ENCODE results near the gene PGD. TPM values are rescaled to one million over a fixed set of nuclear protein-coding genes. Genes with fewer than 3 reads are reported as not detected.

Gene PGD
- total RNA-seq, 1 donor from 2014 or later, result 52.4 TPM

DNA sequence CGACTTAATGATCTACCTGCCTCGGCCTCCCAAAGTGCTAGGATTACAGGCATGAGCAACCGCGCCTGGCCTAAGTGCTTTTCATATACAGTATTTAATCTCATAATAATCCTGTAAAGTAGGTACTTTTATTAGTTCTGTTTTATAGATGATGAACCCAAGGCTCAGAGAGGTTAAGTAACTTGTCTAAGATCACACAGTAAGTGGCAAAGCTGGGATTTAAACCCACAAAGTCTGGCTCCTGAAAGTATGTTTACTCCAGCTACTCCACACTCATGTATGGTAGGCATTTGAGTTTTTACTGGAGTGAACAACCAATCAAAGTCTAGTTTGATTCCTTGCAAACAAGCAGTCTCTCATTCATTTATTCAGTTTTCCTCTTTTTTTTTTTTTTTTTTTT is 71.2 kb downstream of the PGD start:
- no peaks in the 10 kb centered on the region for H3K27me3 ChIP-seq (ENCODE audit: control insufficient read depth, insufficient read depth, low read length)
- no peak overlapping the region for H3K4me3 ChIP-seq (ENCODE audit: low read depth, low read length)
- FAIRE-seq (no peak), DNase-seq (ENCODE audit: low read depth) (no peak)
- TF ChIP-seq, protein P1, sequence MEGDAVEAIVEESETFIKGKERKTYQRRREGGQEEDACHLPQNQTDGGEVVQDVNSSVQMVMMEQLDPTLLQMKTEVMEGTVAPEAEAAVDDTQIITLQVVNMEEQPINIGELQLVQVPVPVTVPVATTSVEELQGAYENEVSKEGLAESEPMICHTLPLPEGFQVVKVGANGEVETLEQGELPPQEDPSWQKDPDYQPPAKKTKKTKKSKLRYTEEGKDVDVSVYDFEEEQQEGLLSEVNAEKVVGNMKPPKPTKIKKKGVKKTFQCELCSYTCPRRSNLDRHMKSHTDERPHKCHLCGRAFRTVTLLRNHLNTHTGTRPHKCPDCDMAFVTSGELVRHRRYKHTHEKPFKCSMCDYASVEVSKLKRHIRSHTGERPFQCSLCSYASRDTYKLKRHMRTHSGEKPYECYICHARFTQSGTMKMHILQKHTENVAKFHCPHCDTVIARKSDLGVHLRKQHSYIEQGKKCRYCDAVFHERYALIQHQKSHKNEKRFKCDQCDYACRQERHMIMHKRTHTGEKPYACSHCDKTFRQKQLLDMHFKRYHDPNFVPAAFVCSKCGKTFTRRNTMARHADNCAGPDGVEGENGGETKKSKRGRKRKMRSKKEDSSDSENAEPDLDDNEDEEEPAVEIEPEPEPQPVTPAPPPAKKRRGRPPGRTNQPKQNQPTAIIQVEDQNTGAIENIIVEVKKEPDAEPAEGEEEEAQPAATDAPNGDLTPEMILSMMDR (IDR thresholded peaks at IDR 0.05; ENCODE audit: insufficient read depth, low read length, severe bottlenecking), result no peak
- peaks cover 14% of the 10 kb centered on the region for H3K36me3 ChIP-seq (ENCODE audit: control insufficient read depth, insufficient read depth, low read length)

Other genes starting within 250 kb of the PGD start
- gene KIF1B, start 188.5 kb upstream of the PGD start, total RNA-seq, result 18.2 and 27.4 TPM in 2 replicates
- 8.4 and 9.7 TPM in 2 replicates for gene CENPS, start 31.4 kb downstream of the PGD start, total RNA-seq
- 0.26 TPM in 2 replicates for gene CORT, start 51.0 kb downstream of the PGD start, total RNA-seq
- gene DFFA, start 73.5 kb downstream of the PGD start, total RNA-seq, result 46.7 and 55.5 TPM in 2 replicates
- 8.7 and 14.2 TPM in 2 replicates for gene PEX14, start 75.9 kb downstream of the PGD start, total RNA-seq